GM19035 (cell line): Measurements from ENCODE around the gene THAP3.
"Not testable (repeated sequence)": the region's sequence is repeated elsewhere in the genome, so short reads cannot be mapped to it uniquely, and the experiment has no call there.

Experiments used
- ATAC-seq: cut with Tn5 transposase; IDR thresholded peaks from one replicate; pipeline ENCODE4 v1.9.1; 2021; ENCODE audit not compliant: unreplicated experiment

Gene THAP3

DNA sequence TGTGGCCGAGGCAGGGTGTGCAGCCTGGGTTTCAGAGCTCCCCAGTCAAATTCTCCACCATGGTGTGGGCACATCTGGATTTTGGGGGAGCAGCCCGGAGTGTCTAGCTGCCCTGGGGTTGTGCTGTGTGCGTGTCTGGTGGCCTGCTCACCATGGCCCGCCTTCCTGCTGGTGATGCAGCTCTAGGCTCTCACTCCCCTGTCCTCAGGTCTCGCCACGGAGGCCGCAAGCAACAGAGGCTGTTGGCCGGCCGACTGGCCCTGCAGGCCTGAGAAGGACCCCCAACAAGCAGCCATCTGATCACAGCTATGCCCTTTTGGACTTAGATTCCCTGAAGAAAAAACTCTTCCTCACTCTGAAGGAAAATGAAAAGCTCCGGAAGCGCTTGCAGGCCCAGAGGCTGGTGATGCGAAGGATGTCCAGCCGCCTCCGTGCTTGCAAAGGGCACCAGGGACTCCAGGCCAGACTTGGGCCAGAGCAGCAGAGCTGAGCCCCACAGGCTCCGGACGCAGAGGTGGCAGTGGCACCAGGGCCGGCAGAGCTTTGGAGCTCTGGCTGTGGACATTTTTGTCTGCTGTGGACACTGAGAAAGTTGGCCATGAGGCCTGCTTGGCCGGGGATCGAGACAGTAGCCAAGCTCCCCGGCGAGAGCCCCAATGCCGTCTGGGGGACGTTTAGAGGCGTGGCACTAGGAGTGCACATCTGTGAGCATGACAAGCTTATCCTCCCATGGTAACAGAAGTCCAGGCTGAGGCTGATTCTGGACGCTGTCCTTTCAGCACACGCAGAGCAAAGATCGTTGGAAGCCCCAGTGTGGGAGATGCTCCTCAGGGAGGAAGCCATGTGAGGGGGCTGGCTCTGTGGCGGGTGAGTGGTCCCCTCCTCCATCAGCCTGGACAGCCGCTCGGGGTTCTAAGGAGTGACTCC is 8.2 kb downstream of the THAP3 start:
- no peak for ATAC-seq

- no peak for ATAC-seq
Observed at GRCh38 chr1:6634371-6635052, 9.8 kb downstream of the THAP3 start.

- ATAC-seq = no peak
Observed at GRCh38 chr1:6635161-6635909, 10.7 kb downstream of the THAP3 start.

GRCh38 chr1:6635910-6636760 is 11.5 kb downstream of the THAP3 start:
- no peak for ATAC-seq

DNA sequence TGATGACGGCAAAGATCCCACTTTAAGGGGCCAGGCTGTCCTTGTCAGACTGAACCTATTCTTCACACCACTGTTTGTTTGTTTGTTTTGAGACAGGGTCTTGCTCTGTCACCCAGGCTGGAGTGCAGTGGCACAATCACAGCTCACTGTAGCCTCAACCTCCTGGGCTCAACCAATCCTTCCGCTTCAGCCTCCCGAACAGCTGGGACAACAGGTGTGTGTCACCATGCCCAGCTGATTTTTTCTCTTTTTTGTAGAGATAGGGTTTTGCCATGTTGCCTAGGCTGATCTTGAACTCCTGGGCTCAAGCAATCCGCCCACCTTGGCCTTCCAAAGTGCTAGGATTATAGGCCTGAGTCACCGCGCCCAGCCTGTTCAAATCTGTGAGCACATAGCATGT is 12.1 kb downstream of the THAP3 start:
- not testable (repeated sequence) for ATAC-seq

GRCh38 chr1:6637770-6638169 is 13.1 kb downstream of the THAP3 start:
- no peak for ATAC-seq

DNA sequence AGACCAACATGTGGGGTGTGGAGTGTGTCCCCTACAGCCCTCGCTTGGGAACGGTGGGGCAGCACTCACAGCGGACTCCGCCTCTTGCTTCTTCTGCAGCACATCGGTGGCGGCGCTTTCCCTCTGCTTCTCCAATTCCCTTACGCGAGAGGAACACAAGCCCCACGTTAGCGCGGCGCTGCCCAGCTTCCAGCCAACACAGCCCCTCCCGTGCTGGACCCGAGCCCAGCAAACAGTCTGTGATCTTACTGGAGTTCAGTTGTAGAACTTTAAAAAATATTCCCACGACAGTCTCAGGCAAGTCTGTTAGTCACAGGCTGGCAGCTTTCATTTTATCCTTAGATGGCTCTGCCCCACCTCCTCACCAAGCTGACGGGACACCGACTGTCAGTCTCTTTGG is 13.6 kb downstream of the THAP3 start:
- ATAC-seq = no peak

DNA sequence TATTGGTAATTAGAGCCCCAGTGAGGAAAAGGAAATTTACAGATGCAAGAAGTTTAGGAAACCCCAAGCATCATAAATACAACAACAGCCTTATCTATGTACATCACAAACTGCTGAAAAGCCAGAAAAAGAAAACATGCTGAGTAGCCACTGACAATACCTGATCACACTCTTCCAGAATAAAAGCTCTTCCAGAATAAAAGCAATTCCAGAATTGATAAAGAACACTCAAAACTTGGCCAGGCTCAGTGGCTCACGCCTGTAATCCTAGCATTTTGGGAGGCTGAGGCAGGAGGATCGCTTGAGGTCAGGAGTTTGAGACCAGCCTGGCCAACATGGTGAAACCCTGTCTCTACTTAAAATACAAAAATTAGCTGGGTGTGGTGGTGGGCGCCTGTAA is 16.2 kb downstream of the THAP3 start:
- ATAC-seq = not testable (repeated sequence)

- no peak for ATAC-seq
Observed at GRCh38 chr1:6645018-6645417, 20.4 kb downstream of the THAP3 start.

GRCh38 chr1:6646499-6647148 is 22.0 kb downstream of the THAP3 start:
- no peak for ATAC-seq

GRCh38 chr1:6648556-6648955 is 23.9 kb downstream of the THAP3 start:
- no peak for ATAC-seq

DNA sequence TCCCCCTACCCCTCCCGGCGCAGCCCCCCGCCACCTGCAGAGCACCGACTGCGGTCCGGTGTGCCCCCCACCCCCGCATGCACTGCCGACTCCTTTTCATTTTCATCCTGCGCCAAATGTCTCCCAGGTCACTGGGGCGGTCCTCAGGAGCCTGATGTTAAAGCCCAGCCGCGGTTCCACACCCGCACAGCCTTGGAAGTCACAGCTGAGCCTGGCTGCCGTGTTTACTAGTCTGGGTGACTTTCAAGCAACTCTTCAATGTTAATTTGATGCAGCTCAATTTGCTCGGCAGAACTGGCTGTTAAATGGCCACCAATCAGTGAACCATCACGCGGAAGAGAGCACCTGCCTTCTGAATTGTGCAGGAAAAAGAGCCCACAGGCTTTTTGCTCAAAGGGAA is 27.2 kb downstream of the THAP3 start:
- no peak for ATAC-seq

- ATAC-seq = no peak
Observed at GRCh38 chr1:6652986-6653385, 28.3 kb downstream of the THAP3 start.

GRCh38 chr1:6653436-6654290 is 29.0 kb downstream of the THAP3 start:
- ATAC-seq = no peak

- no peak for ATAC-seq
Observed at GRCh38 chr1:6657138-6657537, 32.5 kb downstream of the THAP3 start.

DNA sequence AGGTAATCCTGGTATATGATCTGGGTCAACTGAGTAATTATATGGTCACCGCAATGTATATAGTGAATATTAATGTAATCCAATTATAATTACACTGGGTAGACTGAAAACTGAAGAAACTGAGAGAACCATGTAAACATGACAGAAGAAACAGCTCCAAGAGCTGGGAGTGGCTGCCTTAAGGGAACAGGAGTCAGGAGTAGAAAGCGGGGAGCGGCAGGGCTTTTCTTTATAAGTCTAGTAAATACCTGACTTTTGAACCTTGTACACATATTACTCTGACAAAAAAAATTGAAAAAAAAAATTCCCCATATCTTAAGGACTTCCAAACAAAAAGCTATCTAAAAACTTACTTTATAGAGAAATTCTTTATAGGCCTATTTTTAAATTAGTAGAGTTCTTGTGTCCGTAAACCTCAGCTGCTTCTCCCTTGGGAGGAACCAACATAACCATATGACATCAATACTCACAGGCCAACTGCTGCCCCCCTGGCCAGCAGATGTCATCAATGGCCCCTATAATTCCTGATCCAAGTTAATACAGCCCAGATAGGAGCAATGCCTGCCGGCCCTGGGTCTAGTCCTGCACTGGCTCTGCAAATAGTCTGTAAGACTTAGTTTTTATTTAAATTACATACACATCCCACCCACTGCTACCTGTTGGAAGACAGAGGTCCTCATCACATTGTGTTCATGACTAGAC is 33.8 kb downstream of the THAP3 start:
- ATAC-seq = no peak

- ATAC-seq = no peak
Observed at GRCh38 chr1:6660415-6661049, 35.9 kb downstream of the THAP3 start.

DNA sequence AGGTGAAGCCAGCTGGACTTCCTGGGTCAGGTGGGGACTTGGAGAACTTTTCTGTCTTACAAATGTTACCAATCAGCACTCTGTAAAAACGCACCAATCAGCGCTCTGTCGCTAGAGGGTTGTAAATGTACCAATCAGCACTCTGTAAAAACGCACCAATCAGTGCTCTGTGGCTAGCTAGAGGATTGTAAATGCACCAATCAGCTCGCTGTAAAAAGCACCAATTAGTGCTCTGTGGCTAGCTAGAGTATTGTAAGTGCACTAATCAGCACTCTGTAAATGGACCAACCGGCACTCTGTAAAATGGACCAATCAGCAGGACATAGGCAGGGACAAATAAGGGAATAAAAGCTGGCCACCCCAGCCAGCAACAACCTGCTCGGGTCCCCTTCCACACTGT is 37.8 kb downstream of the THAP3 start:
- not testable (repeated sequence) for ATAC-seq
